HepG2 (cell line): ENCODE data around the gene JOSD1. TPM values are rescaled to one million over a fixed set of nuclear protein-coding genes. Genes with fewer than 3 reads are reported as not detected.

ENCODE experiments used
- ATAC-seq: fragments of 200-7000 bp; cut with Tn5 transposase; 3 replicates; pipeline ENCODE4 v1.9.1; 2020; ENCODE audit warnings: mild to moderate bottlenecking, moderate library complexity
- BruUV-seq: library from RNA; stranded (reverse); fragments of 400-500 nt; replicated peaks from 2 replicates; lab custom pipeline; 2021; lab: Mats Ljungman, UMichigan
- CTCF ChIA-PET: fragments of 300-600 bp; formaldehyde crosslinking; extraction: SDS; loops from one replicate; lab custom pipeline; 2021; ENCODE audit warnings: low total read pairs, inconsistent platforms, low intra/inter-chr PET ratio; lab: Yijun Ruan, JAX
- POLR2A ChIA-PET: fragments of 350-600 bp; sonication (Branson Sonifier 250); formaldehyde crosslinking; loops from one replicate; lab custom pipeline; 2020; ENCODE audit warnings: antibody characterized with exemption, inconsistent platforms; lab: Yijun Ruan, JAX
- DNase-seq: peaks from one replicate; pipeline ENCODE4 v3.0.0-alpha.2; 2015; ENCODE audit warnings: low spot score
- FAIRE-seq: peaks from 3 replicates; lab custom pipeline; 2011; peaks lifted over from hg19 to GRCh38; lab: Jason Lieb, UNC
- H2AFZ ChIP-seq: one replicate; pipeline ENCODE4 v1.6.1; 2011; ENCODE audit warnings: low read length, inconsistent platforms
- H3K27ac ChIP-seq: fragments of 300-600 bp; 3 replicates; pipeline ENCODE4 v1.8.0; 2011; ENCODE audit warnings: mixed run types, mild to moderate bottlenecking, mixed read lengths, low read length, inconsistent platforms; ENCODE audit not compliant: insufficient read depth; ENCODE audit errors: extremely low read length
- H3K27me3 ChIP-seq, 2 experiments: fragments of 200-600 bp in 1 of 2; 2 replicates in 1 of 2; 3 replicates in 1 of 2; pipeline versions ENCODE4 v1.6.0 to v1.8.0; 2011; ENCODE audit warnings: low read length in 2 of 2, mild to moderate bottlenecking in 2 of 2, moderate library complexity in 2 of 2, inconsistent platforms in 1 of 2; ENCODE audit not compliant: insufficient read depth in 2 of 2, control insufficient read depth in 1 of 2
- H3K36me3 ChIP-seq, 2 experiments: fragments of 200-600 bp in 1 of 2; replicated peaks in 1 of 2; 2 replicates in 1 of 2; 3 replicates in 1 of 2; pipeline versions ENCODE4 v1.5.1 to v1.8.0; 2011; ENCODE audit warnings: low read length in 2 of 2, inconsistent platforms in 1 of 2; ENCODE audit not compliant: insufficient read depth in 2 of 2, control insufficient read depth in 1 of 2
- H3K4me1 ChIP-seq: 2 replicates; pipeline ENCODE4 v1.5.1; 2012; ENCODE audit warnings: low read length, inconsistent platforms; ENCODE audit not compliant: insufficient read depth
- H3K4me2 ChIP-seq: 2 replicates; pipeline ENCODE4 v1.6.0; 2011; ENCODE audit warnings: low read depth, low read length, inconsistent platforms
- H3K4me3 ChIP-seq, 3 experiments: fragments of 200-600 bp in 1 of 3; sonication (generic), shearing (Covaris generic) in 1 of 3; replicated peaks in 1 of 3; 2 replicates each; pipeline ENCODE4 v1.5.1; 2011 to 2016; ENCODE audit warnings: low read length in 3 of 3, inconsistent platforms in 2 of 3, low read depth in 2 of 3, mild to moderate bottlenecking in 2 of 3, control low read depth in 1 of 3, mixed read lengths in 1 of 3; ENCODE audit not compliant: insufficient read depth in 1 of 3
- H3K79me2 ChIP-seq: one replicate; pipeline ENCODE4 v1.6.1; 2011; ENCODE audit warnings: low read length, inconsistent platforms; ENCODE audit not compliant: insufficient read depth
- H3K9ac ChIP-seq: 2 replicates; pipeline ENCODE4 v1.6.0; 2011; ENCODE audit warnings: mild to moderate bottlenecking, low read depth, low read length, inconsistent platforms; ENCODE audit not compliant: insufficient read depth
- H3K9me3 ChIP-seq: 2 replicates; pipeline ENCODE4 v1.5.1; 2012; ENCODE audit warnings: mild to moderate bottlenecking, low read length
- H4K20me1 ChIP-seq: 2 replicates; pipeline ENCODE4 v1.6.0; 2011; ENCODE audit warnings: inconsistent platforms, mild to moderate bottlenecking, low read length, moderate library complexity; ENCODE audit not compliant: insufficient read depth
- AGO1 ChIP-seq: fragments of 200-400 bp; formaldehyde crosslinking; IDR thresholded peaks from 2 replicates; pipeline ENCODE4 v1.6.1; 2017; ENCODE audit warnings: mild to moderate bottlenecking, low read depth, low read length, moderate library complexity; ENCODE audit not compliant: poor library complexity, severe bottlenecking
- AGO2 ChIP-seq: fragments of 200-400 bp; formaldehyde crosslinking; optimal IDR thresholded peaks from 2 replicates; pipeline ENCODE3; 2017; ENCODE audit warnings: mild to moderate bottlenecking, low read depth, low read length, moderate library complexity
- KDM5B ChIP-seq: sonication (generic); formaldehyde crosslinking; IDR thresholded peaks from 2 replicates; pipeline ENCODE4 v1.4.0; 2020; ENCODE audit warnings: missing genetic modification reagents, mild to moderate bottlenecking, borderline replicate concordance
- PITX1 ChIP-seq: sonication (generic); formaldehyde crosslinking; IDR thresholded peaks from 2 replicates; pipeline ENCODE4 v1.5.1; 2020; ENCODE audit warnings: mild to moderate bottlenecking, missing genetic modification reagents
- POLR2A ChIP-seq, 2 experiments: IDR thresholded peaks; 2 replicates each; pipeline ENCODE4 v1.6.1; 2011; ENCODE audit warnings: low read depth in 2 of 2, low read length in 2 of 2, mild to moderate bottlenecking in 1 of 2, moderate library complexity in 1 of 2; ENCODE audit not compliant: insufficient read depth in 1 of 2
- POLR2AphosphoS5 ChIP-seq: IDR thresholded peaks from 2 replicates; pipeline ENCODE4 v1.6.1; 2012; ENCODE audit warnings: low read depth, low read length
- POLR2G ChIP-seq: fragments of 200-400 bp; formaldehyde crosslinking; IDR thresholded peaks from 2 replicates; pipeline ENCODE4 v1.6.1; 2018; ENCODE audit warnings: mild to moderate bottlenecking, low read depth, low read length, moderate library complexity
- RBFOX2 ChIP-seq: fragments of 200-400 bp; formaldehyde crosslinking; IDR thresholded peaks from 2 replicates; pipeline ENCODE4 v1.6.1; 2017; ENCODE audit warnings: low read depth, mild to moderate bottlenecking, low read length
- RBM22 ChIP-seq: fragments of 200-400 bp; formaldehyde crosslinking; optimal IDR thresholded peaks from 2 replicates; pipeline ENCODE3; 2017; ENCODE audit warnings: mild to moderate bottlenecking, low read length, moderate library complexity
- RELA ChIP-seq: sonication (generic); formaldehyde crosslinking; IDR thresholded peaks from 2 replicates; pipeline ENCODE4 v1.4.0; 2020; ENCODE audit warnings: missing genetic modification reagents
- SSRP1 ChIP-seq: IDR thresholded peaks from 2 replicates; pipeline ENCODE4 v1.6.1; 2016; ENCODE audit warnings: control low read depth
- ZNF33A ChIP-seq: sonication (generic); formaldehyde crosslinking; IDR thresholded peaks from 2 replicates; pipeline ENCODE4 v1.5.1; 2020; ENCODE audit warnings: missing genetic modification reagents, mild to moderate bottlenecking, moderate library complexity, borderline replicate concordance
- ZNF792 ChIP-seq: IDR thresholded peaks from 2 replicates; pipeline ENCODE4 v1.6.1; 2016
- WGBS: methylation state at CpG from one replicate; pipeline ENCODE4 v1.1.6; 2017; ENCODE audit warnings: low lambda C conversion rate; 5-methylcytosine and 5-hydroxymethylcytosine counted together
- in situ Hi-C: cut with HindIII; loops from 2 replicates; pipeline ENCODE4 v1.10.0; 2017; ENCODE audit warnings: low pct_unique_long_range_greater_than_20kb; ENCODE audit not compliant: extremely low pct_ligation_motif_present
- intact Hi-C: fragments of 100-400 bp; cut with micrococcal nuclease; formaldehyde crosslinking; loops from one replicate; pipeline ENCODE4 v1.10.0; 2022; ENCODE audit not compliant: unreplicated experiment
- polyA plus RNA-seq, 8 experiments: library from polyadenylated mRNA; depleted of rRNA in 3 of 8; stranded (reverse) in 7 of 8; unstranded in 1 of 8; fragments of >200 nt; fragmentation: Illumina TruSeq in 4 of 8; extraction: Trizol in 4 of 8; gene quantifications; 2 replicates each; pipeline versions ENCODE4 v1.2.1 to v1.2.3, GENCODE V29; 2011 to 2016; ENCODE audit warnings: low read depth in 4 of 8, missing spikeins in 1 of 8, mixed read lengths in 1 of 8; ENCODE audit not compliant: insufficient read depth in 1 of 8
- total RNA-seq, 5 experiments: library from RNA; depleted of rRNA; stranded (reverse); fragments of >200 nt; fragmentation: Illumina TruSeq; extraction: Trizol; gene quantifications; 2 replicates each; pipeline ENCODE4 v1.2.3, GENCODE V29; 2016; ENCODE audit warnings: low read depth in 1 of 5
- TF ChIP-seq, protein P1 (sequence below): sonication (generic); formaldehyde crosslinking; IDR thresholded peaks from 2 replicates; pipeline ENCODE4 v1.5.1; 2020; ENCODE audit warnings: mild to moderate bottlenecking, missing genetic modification reagents, moderate library complexity

The JOSD1 gene
- total and polyA plus RNA-seq, 2 of the 13 experiments (the other 11 are each of a cell fraction or from before 2014, with no cell fraction given), result 31.7 to 38.4 TPM

DNA sequence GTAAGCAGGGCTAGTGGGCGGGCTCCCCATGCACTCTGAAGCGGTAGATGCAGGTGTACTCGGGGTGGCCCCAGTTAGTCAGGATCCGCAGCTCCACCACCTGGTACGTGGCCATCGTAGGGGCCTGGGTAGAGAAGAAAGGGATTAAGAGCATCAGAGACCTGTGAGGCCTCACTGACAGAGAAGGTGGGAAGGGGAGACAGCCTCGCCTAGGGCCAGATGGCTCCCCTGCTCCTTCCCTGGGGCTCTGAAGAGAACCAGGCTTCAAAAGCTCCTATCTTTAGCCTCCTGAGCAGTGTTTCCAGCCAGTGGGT lies 35.5 kb upstream of the JOSD1 start:
- Histone ChIP-seq H3K36me3 (peaks cover 41 to 57% of the 10 kb centered on the region in 2 experiments), H3K9me3 (no peaks in the 10 kb centered on the region), H3K27ac (no peak overlapping the region), H3K9ac (no peak overlapping the region), H3K79me2 (no peaks in the 10 kb centered on the region), H3K27me3 (no peaks in the 10 kb centered on the region; a peak in 1 of 5 replicates), H4K20me1 (peaks cover 9% of the 10 kb centered on the region; the same call in 1 of the 2 replicates), H3K4me1 (peaks cover 11% of the 10 kb centered on the region), H3K4me2 (no peak overlapping the region), H2AFZ (no peak overlapping the region), H3K4me3 (no peak overlapping the region)
- DNase-seq (no peak), ATAC-seq (no peak), FAIRE-seq (no peak)
- ChIA-PET CTCF (no interaction called here), POLR2A (interaction anchor here (0.9 to 1.5 kb wide), 3 partner anchors 11 to 18 kb away, joined by 3 to 4 read pairs (median 3); no protein-coding TSS in a partner anchor)
- TF ChIP-seq POLR2G, result 0 out of 2 replicates have a peak, but pooled peaks have one; percentile 4
- TF ChIP-seq ZNF33A, result no peak
- TF ChIP-seq KDM5B, result 0 out of 2 replicates have a peak, but pooled peaks have one; percentile 27
- intact Hi-C loops, result no loop called here
- no TSS peak for BruUV-seq
- in situ Hi-C loops, result no loop called here
- WGBS, result 97% methylated on average over 7 of the region's 7 CpGs

DNA sequence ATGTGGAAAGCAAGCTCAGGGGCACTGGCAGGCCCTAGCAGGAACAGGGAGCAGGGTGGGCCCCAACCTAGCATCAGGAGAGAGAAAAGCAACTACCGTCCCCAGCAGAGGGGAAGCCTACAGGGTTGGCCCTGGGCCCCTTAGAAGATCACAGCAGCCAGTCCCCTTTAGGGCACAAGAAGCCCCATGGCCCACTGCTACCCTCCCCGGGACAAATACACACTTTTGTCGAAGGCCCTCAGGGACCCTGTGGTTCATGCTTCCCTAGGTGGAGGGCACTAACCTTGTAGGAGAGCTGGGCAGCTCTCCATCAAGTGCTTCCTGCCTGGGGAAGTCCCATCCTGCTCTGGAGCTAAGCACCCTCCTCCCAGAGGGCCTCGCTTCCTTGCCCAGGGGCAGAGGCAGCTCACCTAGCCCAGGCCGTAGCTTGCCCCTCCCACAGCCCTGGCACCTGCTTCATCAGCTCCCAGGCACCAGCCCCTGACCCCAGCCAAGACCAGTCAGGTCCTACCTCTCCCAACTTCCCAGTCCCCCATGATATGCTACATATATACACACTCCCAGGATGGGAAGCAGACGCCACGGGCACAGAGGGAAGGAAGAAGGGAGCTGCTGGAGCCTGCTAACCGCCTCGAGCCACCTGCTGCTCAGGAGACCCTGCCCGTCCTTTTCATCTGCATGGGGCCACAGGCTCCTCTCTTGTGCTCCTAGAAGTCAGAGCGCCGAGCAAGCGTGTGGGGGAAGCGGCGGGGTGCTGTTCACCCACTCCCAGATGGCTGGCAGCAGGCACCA lies 34.9 kb upstream of the JOSD1 start:
- H3K9me3 ChIP-seq, result no peaks in the 10 kb centered on the region
- no peak for FAIRE-seq
- no peaks in the 10 kb centered on the region; a peak in 1 of 5 replicates for H3K27me3 ChIP-seq
- no TSS peak for BruUV-seq
- ChIA-PET POLR2A (interaction anchor here (0.9 to 1.5 kb wide), 4 partner anchors 11 to 30 kb away, joined by 3 to 4 read pairs (median 3); no protein-coding TSS in a partner anchor), CTCF (no interaction called here)
- 100% methylated on average over 5 of the region's 15 CpGs for WGBS
- H3K79me2 ChIP-seq, result no peaks in the 10 kb centered on the region
- peaks cover 36 to 56% of the 10 kb centered on the region in 2 experiments for H3K36me3 ChIP-seq
- no peak for ATAC-seq
- peaks cover 11% of the 10 kb centered on the region for H3K4me1 ChIP-seq
- DNase-seq, result no peak
- H2AFZ ChIP-seq, result no peak overlapping the region
- in situ Hi-C loops (no loop called here), intact Hi-C loops (no loop called here)
- no peak overlapping the region for H3K4me3 ChIP-seq
- no peak overlapping the region for H3K27ac ChIP-seq
- H3K9ac ChIP-seq, result no peak overlapping the region
- H3K4me2 ChIP-seq, result no peak overlapping the region
- peaks cover 11% of the 10 kb centered on the region; the same call in 1 of the 2 replicates for H4K20me1 ChIP-seq
- peak; percentile 92 for TF ChIP-seq RBM22
- no peak for TF ChIP-seq PITX1 (CRISPR knock-in tag)
- TF ChIP-seq RELA (CRISPR knock-in tag), result no peak
- peak; percentile 21; the same call in 1 of the 2 replicates for TF ChIP-seq POLR2AphosphoS5
- peak; percentile 79 for TF ChIP-seq AGO2
- TF ChIP-seq, protein P1, sequence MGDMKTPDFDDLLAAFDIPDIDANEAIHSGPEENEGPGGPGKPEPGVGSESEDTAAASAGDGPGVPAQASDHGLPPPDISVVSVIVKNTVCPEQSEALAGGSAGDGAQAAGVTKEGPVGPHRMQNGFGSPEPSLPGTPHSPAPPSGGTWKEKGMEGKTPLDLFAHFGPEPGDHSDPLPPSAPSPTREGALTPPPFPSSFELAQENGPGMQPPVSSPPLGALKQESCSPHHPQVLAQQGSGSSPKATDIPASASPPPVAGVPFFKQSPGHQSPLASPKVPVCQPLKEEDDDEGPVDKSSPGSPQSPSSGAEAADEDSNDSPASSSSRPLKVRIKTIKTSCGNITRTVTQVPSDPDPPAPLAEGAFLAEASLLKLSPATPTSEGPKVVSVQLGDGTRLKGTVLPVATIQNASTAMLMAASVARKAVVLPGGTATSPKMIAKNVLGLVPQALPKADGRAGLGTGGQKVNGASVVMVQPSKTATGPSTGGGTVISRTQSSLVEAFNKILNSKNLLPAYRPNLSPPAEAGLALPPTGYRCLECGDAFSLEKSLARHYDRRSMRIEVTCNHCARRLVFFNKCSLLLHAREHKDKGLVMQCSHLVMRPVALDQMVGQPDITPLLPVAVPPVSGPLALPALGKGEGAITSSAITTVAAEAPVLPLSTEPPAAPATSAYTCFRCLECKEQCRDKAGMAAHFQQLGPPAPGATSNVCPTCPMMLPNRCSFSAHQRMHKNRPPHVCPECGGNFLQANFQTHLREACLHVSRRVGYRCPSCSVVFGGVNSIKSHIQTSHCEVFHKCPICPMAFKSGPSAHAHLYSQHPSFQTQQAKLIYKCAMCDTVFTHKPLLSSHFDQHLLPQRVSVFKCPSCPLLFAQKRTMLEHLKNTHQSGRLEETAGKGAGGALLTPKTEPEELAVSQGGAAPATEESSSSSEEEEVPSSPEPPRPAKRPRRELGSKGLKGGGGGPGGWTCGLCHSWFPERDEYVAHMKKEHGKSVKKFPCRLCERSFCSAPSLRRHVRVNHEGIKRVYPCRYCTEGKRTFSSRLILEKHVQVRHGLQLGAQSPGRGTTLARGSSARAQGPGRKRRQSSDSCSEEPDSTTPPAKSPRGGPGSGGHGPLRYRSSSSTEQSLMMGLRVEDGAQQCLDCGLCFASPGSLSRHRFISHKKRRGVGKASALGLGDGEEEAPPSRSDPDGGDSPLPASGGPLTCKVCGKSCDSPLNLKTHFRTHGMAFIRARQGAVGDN (CRISPR knock-in tag), result peak; percentile 23; the same call in 1 of the 2 replicates
- 0 out of 2 replicates have a peak, but pooled peaks have one; percentile 30 for TF ChIP-seq SSRP1
- peak; percentile 71 for TF ChIP-seq AGO1
- TF ChIP-seq RBFOX2, result peak; percentile 37; the same call in 1 of the 2 replicates
- no peak for TF ChIP-seq ZNF792 (CRISPR knock-in tag)
- peak; percentile 13 to 29; a peak in 3 of 4 replicates for TF ChIP-seq POLR2A (IDR thresholded peaks at IDR 0.05; ENCODE audit: insufficient read depth in 1 of 2, low read depth in 2 of 2, low read length in 2 of 2)
- TF ChIP-seq POLR2G, result peak; percentile 37; the same call in 1 of the 2 replicates
